PC-9 (cell line): ENCODE measurements around the gene SLIT1. TPM values are rescaled to one million over a fixed set of nuclear protein-coding genes. Genes with fewer than 3 reads are reported as not detected.

ENCODE experiments used
- BruUV-seq: library from RNA; stranded (reverse); fragments of 400-500 nt; replicated peaks from 2 replicates; lab custom pipeline; 2021; lab: Mats Ljungman, UMichigan
- CTCF ChIA-PET: fragments of 300-600 bp; sonication (Branson Sonifier 250); formaldehyde crosslinking; loops from one replicate; lab custom pipeline; 2022; ENCODE audit warnings: antibody characterized with exemption; lab: Charles Lee
- POLR2A ChIA-PET: fragments of 300-600 bp; sonication (Branson Sonifier 250); formaldehyde crosslinking; loops from one replicate; lab custom pipeline; 2022; ENCODE audit warnings: antibody characterized with exemption; ENCODE audit not compliant: unreplicated experiment; lab: Charles Lee
- DNase-seq, 2 experiments: peaks; one replicate each; pipeline versions ENCODE4 v3.0.0 to v3.0.0-alpha.2; 2015 to 2022; ENCODE audit warnings: mixed read lengths in 1 of 2
- H2AFZ ChIP-seq: fragments of 200-600 bp; sonication (generic); 2 replicates; pipeline ENCODE4 v1.8.1; 2017; ENCODE audit warnings: antibody characterized with exemption
- H3F3A ChIP-seq: fragments of 200-600 bp; sonication (generic); 2 replicates; pipeline ENCODE4 v1.8.1; 2017; ENCODE audit warnings: antibody characterized with exemption, mild to moderate bottlenecking, low read depth; ENCODE audit not compliant: insufficient read depth
- H3K27ac ChIP-seq: fragments of 200-600 bp; sonication (generic); 2 replicates; pipeline ENCODE4 v1.6.1; 2016; ENCODE audit warnings: mixed run types
- H3K27me3 ChIP-seq: fragments of 200-600 bp; sonication (generic); 2 replicates; pipeline ENCODE4 v1.6.1; 2016; ENCODE audit warnings: low read depth, mixed run types; ENCODE audit not compliant: insufficient read depth
- H3K36me3 ChIP-seq: fragments of 200-600 bp; sonication (generic); 2 replicates; pipeline ENCODE4 v1.6.1; 2016; ENCODE audit warnings: low read depth, mixed run types
- H3K4me1 ChIP-seq: fragments of 200-600 bp; sonication (generic); replicated peaks from 2 replicates; pipeline ENCODE4 v1.6.1; 2016; ENCODE audit warnings: mixed run types; ENCODE audit not compliant: insufficient read depth
- H3K4me2 ChIP-seq: fragments of 200-600 bp; sonication (generic); 2 replicates; pipeline ENCODE4 v1.6.1; 2017; ENCODE audit warnings: mixed run types
- H3K4me3 ChIP-seq: fragments of 200-600 bp; sonication (generic); 2 replicates; pipeline ENCODE4 v1.6.1; 2016; ENCODE audit warnings: mixed run types
- H3K79me2 ChIP-seq: fragments of 200-600 bp; sonication (generic); 2 replicates; pipeline ENCODE4 v1.6.1; 2017; ENCODE audit warnings: low read depth, mixed run types
- H3K9me2 ChIP-seq: fragments of 200-600 bp; sonication (generic); 2 replicates; pipeline ENCODE4 v1.8.1; 2017; ENCODE audit warnings: mild to moderate bottlenecking; ENCODE audit not compliant: insufficient read depth
- H3K9me3 ChIP-seq: fragments of 200-600 bp; sonication (generic); 2 replicates; pipeline ENCODE4 v1.8.1; 2016; ENCODE audit warnings: low read depth; ENCODE audit not compliant: insufficient read depth
- H4K20me1 ChIP-seq: fragments of 200-600 bp; sonication (generic); 2 replicates; pipeline ENCODE4 v1.8.1; 2017; ENCODE audit not compliant: insufficient read depth
- EZH2 ChIP-seq: fragments of 200-600 bp; sonication (generic); IDR thresholded peaks from 2 replicates; pipeline ENCODE4 v1.8.0; 2017; ENCODE audit warnings: antibody characterized with exemption, low read depth
- intact Hi-C: fragments of 100-400 bp; cut with micrococcal nuclease; formaldehyde crosslinking; loops from one replicate; pipeline ENCODE4 v1.10.0; 2022; ENCODE audit not compliant: unreplicated experiment
- total RNA-seq: library from RNA; stranded (reverse); gene quantifications from 2 replicates; pipeline ENCODE4 v1.2.3, GENCODE V29; 2021
- TF ChIP-seq, protein P1 (sequence below): fragments of 200-600 bp; sonication (generic); conservative IDR thresholded peaks from 2 replicates; pipeline ENCODE4 v1.6.1; 2017; ENCODE audit warnings: mixed run types, antibody characterized with exemption, mild to moderate bottlenecking, moderate library complexity

Gene SLIT1
- total RNA-seq, 1 experiment from 2014 or later: not detected

DNA sequence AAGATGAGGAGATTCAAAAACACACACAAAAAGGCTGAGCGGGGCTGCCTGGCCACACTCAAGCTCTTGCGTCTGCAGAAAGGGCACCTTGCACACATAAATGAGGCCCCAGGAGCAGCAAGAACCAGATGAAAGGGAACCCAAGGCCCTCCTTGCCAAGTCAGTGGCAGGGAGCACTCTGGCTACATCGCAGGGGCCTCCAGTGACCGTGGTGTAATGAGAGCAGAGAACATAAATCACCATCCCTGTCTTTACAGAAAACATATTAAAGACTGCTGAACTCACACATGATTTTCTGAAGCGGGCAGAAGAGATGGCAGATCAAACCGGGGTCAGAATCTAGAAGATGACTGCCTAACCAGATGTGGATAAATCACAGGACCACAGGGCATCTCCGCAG is 80.5 kb downstream of the SLIT1 start:
- POLR2A ChIA-PET: no interaction called here
- H2AFZ ChIP-seq: no peak overlapping the region
- intact Hi-C loops: no loop called here
- no peaks in the 10 kb centered on the region for H3F3A ChIP-seq
- no peaks in the 10 kb centered on the region for H4K20me1 ChIP-seq
- no peaks in the 10 kb centered on the region for H3K36me3 ChIP-seq
- H3K27me3 ChIP-seq: peaks cover 68% of the 10 kb centered on the region
- H3K9me2 ChIP-seq: no peaks in the 10 kb centered on the region
- BruUV-seq: no TSS peak
- H3K27ac ChIP-seq: no peak overlapping the region
- no peaks in the 10 kb centered on the region for H3K79me2 ChIP-seq
- H3K9me3 ChIP-seq: no peaks in the 10 kb centered on the region
- H3K4me2 ChIP-seq: no peak overlapping the region
- CTCF ChIA-PET: no interaction called here
- no peaks in the 10 kb centered on the region for H3K4me1 ChIP-seq
- H3K4me3 ChIP-seq: no peak overlapping the region
- DNase-seq: no peak
- TF ChIP-seq, protein P1, sequence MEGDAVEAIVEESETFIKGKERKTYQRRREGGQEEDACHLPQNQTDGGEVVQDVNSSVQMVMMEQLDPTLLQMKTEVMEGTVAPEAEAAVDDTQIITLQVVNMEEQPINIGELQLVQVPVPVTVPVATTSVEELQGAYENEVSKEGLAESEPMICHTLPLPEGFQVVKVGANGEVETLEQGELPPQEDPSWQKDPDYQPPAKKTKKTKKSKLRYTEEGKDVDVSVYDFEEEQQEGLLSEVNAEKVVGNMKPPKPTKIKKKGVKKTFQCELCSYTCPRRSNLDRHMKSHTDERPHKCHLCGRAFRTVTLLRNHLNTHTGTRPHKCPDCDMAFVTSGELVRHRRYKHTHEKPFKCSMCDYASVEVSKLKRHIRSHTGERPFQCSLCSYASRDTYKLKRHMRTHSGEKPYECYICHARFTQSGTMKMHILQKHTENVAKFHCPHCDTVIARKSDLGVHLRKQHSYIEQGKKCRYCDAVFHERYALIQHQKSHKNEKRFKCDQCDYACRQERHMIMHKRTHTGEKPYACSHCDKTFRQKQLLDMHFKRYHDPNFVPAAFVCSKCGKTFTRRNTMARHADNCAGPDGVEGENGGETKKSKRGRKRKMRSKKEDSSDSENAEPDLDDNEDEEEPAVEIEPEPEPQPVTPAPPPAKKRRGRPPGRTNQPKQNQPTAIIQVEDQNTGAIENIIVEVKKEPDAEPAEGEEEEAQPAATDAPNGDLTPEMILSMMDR: no peak
- no peak for TF ChIP-seq EZH2

DNA sequence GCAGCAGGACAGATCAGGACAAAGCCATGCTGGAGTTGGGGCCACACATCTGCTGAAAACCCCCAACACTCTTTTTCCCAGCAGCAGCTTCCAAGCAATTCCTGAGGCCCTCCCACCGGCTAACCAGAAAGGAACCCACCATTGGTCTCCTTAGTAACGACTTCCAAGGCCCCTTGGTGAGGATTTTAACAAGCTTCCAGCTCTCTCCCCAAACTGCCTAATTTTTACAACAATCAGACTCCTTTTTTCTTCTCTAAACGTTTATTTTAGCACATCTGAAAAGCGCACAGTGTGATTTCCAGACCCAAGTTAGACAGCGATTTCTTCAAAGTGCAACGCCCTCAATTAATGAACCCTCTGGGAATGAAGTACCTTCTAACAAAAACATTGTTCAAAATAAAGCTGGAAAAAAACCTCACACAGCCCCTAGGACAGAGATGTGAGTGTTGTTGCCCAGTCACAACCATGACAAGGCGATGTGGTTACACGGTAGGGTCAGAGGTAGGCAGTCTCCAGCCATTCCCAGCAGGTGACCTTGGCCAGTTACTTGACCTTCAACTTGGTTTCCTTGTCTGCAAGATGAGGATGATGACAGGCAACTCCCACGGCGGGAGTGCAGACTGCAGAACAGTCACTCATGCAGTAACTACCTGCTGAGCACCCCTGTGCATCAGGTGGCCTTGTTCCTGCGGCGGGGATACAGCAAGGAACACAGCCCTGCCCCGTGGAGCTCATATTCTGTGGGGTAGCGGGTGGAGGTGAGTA is 82.3 kb downstream of the SLIT1 start:
- no TSS peak for BruUV-seq
- Histone ChIP-seq H3K79me2 (no peaks in the 10 kb centered on the region), H3K36me3 (no peaks in the 10 kb centered on the region), H3K4me2 (no peak overlapping the region), H4K20me1 (no peaks in the 10 kb centered on the region), H3K4me3 (no peak overlapping the region), H2AFZ (no peak overlapping the region), H3K9me2 (no peaks in the 10 kb centered on the region), H3F3A (no peaks in the 10 kb centered on the region), H3K27me3 (peaks cover 72% of the 10 kb centered on the region), H3K9me3 (no peaks in the 10 kb centered on the region), H3K4me1 (no peaks in the 10 kb centered on the region), H3K27ac (no peak overlapping the region)
- ChIA-PET POLR2A (no interaction called here), CTCF (no interaction called here)
- TF ChIP-seq, protein P1: no peak
- no peak for TF ChIP-seq EZH2
- no peak for DNase-seq
- intact Hi-C loops: no loop called here

DNA sequence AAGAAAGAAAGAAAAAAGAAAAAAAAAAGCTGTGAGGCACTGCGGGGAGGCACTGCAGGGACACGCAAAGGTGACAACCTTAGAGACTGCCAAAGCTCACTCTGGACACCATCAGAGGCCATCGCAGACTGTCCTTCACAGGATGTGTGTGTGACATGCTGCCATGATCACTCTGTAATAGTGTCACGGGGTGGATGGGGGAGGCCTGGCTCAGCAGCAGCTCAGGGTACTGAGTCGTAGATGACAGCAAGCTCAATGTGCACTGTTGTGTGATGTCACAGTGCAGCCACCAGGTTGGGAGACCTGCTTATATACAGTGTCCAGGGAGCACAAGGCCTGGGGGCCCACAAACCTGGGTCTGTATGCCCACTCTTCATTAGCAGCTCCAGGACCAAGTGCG is 83.3 kb downstream of the SLIT1 start:
- intact Hi-C loops: no loop called here
- TF ChIP-seq, protein P1: no peak
- TF ChIP-seq EZH2: no peak

More for the DNA sequence above, 83.3 kb downstream of the SLIT1 start:
- ChIA-PET CTCF (no interaction called here), POLR2A (no interaction called here)
- Histone ChIP-seq H3K9me2 (no peaks in the 10 kb centered on the region), H3K36me3 (no peaks in the 10 kb centered on the region), H3K27me3 (peaks cover 75% of the 10 kb centered on the region), H2AFZ (no peak overlapping the region), H3K27ac (no peak overlapping the region), H3K9me3 (no peaks in the 10 kb centered on the region), H3K79me2 (no peaks in the 10 kb centered on the region), H3K4me1 (no peaks in the 10 kb centered on the region), H3K4me3 (no peak overlapping the region), H3F3A (no peaks in the 10 kb centered on the region), H3K4me2 (no peak overlapping the region), H4K20me1 (no peaks in the 10 kb centered on the region)
- no TSS peak for BruUV-seq
- DNase-seq: no peak
